ENCODE results near the gene USP25.

DNA sequence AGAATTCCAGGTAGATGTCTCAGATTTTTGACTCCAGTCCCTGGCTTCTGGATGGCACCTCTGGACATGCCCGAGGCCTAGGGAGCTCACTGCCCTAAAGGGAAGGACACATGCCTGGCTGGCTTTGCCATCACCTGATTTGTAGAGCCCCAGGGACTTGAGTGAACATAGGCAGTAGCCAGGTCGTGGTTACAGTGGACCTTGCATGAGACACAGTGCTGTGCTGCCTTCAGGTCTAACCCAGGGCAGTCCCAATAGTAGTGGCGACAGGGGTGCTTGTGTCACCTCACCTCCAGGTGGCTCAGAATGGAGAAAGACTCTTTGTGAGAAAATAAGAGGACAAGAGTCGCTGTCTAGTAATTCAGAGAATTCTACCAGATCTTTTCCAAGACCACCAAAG lies 166.7 kb downstream of the USP25 start:
- TF ChIP-seq, protein P1, sequence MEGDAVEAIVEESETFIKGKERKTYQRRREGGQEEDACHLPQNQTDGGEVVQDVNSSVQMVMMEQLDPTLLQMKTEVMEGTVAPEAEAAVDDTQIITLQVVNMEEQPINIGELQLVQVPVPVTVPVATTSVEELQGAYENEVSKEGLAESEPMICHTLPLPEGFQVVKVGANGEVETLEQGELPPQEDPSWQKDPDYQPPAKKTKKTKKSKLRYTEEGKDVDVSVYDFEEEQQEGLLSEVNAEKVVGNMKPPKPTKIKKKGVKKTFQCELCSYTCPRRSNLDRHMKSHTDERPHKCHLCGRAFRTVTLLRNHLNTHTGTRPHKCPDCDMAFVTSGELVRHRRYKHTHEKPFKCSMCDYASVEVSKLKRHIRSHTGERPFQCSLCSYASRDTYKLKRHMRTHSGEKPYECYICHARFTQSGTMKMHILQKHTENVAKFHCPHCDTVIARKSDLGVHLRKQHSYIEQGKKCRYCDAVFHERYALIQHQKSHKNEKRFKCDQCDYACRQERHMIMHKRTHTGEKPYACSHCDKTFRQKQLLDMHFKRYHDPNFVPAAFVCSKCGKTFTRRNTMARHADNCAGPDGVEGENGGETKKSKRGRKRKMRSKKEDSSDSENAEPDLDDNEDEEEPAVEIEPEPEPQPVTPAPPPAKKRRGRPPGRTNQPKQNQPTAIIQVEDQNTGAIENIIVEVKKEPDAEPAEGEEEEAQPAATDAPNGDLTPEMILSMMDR (IDR thresholded peaks at IDR 0.05; ENCODE audit: low read depth, low read length): no peak
- no peak for TF ChIP-seq POLR2A (IDR thresholded peaks at IDR 0.05; ENCODE audit: extremely low read depth, insufficient read length)
- TF ChIP-seq, protein P2, sequence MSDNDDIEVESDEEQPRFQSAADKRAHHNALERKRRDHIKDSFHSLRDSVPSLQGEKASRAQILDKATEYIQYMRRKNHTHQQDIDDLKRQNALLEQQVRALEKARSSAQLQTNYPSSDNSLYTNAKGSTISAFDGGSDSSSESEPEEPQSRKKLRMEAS (IDR thresholded peaks at IDR 0.05; ENCODE audit: low read depth, low read length): no peak
